K562 (cell line): Measurements from ENCODE around the gene HVCN1. TPM values are rescaled to one million over a fixed set of nuclear protein-coding genes. Genes with fewer than 3 reads are reported as not detected.

Experiments
- BHLHE40 ChIP-seq: IDR thresholded peaks from 2 replicates; pipeline ENCODE4 v1.6.1; 2011; ENCODE audit warnings: low read length, improper control_type of control experiment
- FOXJ3 ChIP-seq: sonication (generic); formaldehyde crosslinking; IDR thresholded peaks from 2 replicates; pipeline ENCODE4 v1.4.0; 2020; ENCODE audit warnings: mild to moderate bottlenecking, missing genetic modification reagents
- MAX ChIP-seq: sonication (generic); formaldehyde crosslinking; IDR thresholded peaks from 2 replicates; pipeline ENCODE4 v1.9.0; 2022; ENCODE audit warnings: mild to moderate bottlenecking, missing genetic modification reagents
- ZBTB11 ChIP-seq, 3 experiments: fragments of 200-800 bp in 1 of 3; fragments of 250-450 bp in 1 of 3; fragments of 450-650 bp in 1 of 3; sonication (Bioruptor Pico) in 1 of 3; sonication (Bioruptor generic) in 1 of 3; formaldehyde crosslinking in 1 of 3; IDR thresholded peaks; 2 replicates each; pipeline versions ENCODE4 v1.6.1 to v1.8.0; 2016 to 2022; ENCODE audit warnings: mild to moderate bottlenecking in 2 of 3, missing genetic modification characterization in 2 of 3, missing compliant biosample characterization in 1 of 3, moderate library complexity in 1 of 3
- ZNF121 ChIP-seq: sonication (generic); formaldehyde crosslinking; conservative IDR thresholded peaks from 2 replicates; pipeline ENCODE4 v1.8.0; 2022; ENCODE audit warnings: missing genetic modification reagents
- ZNF280B ChIP-seq: fragments of 250-450 bp; sonication (Bioruptor Pico); IDR thresholded peaks from 2 replicates; pipeline ENCODE4 v1.5.1; 2021; ENCODE audit warnings: mild to moderate bottlenecking
- polyA plus RNA-seq, 8 experiments: library from polyadenylated mRNA; depleted of rRNA in 4 of 8; stranded (reverse) in 5 of 8; unstranded in 3 of 8; fragments of >200 nt; fragmentation: Nextera tagmentation in 2 of 8; fragmentation: Illumina TruSeq in 1 of 8; extraction: Ambion mirVana in 2 of 8; extraction: Trizol in 1 of 8; gene quantifications; 2 replicates each; pipeline versions ENCODE4 v1.2.1 to v1.2.3, GENCODE V29; 2011 to 2014; ENCODE audit warnings: inconsistent platforms in 1 of 8, missing spikeins in 1 of 8
- total RNA-seq, 7 experiments: library from RNA; depleted of rRNA in 6 of 7; stranded (reverse); fragments of >200 nt in 6 of 7; fragmentation: Illumina TruSeq in 2 of 7; extraction: Trizol in 2 of 7; gene quantifications; 2 replicates each; pipeline versions ENCODE4 v1.2.1 to v1.2.3, GENCODE V29; 2011 to 2021; ENCODE audit warnings: low replicate concordance in 1 of 7

Gene HVCN1
- total and polyA plus RNA-seq, 9 of the 15 experiments (the other 6 are each of a cell fraction or from before 2014, with no cell fraction given) = 0.21 to 1.4 (median 0.74) TPM

DNA sequence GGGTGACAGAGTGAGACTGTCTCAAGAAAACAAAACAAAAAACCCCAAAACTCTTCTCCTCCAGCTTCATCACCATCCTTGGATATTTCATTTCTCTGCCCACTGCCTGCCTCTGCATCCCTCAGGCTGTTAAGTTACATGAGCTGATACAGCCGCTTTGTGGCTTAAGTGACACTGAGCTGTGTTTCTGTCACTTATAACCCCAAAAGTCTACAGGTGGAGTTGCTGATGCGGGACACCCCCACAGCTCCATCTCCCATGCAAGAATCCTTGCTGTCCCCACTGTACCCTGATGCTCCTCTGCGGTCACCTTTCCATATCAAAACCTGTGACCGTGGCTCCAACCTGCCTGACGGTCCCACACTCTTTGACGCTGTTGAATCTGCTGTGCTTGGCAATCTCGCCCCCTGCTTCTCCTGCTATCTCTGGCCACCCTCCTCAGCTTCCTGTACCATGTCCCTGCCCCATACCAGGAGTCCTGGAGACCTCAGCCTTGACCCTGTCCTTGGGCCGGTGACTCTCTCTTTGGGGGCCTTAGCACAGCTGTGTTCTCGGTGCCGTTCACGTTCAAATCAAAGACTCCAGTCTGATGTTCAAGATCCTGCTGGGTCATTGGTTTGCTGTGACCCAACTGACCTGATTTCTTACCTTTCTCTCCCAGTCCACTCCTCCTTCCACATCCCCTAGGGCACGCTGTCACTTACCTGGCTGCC lies 20.3 kb downstream of the HVCN1 start (continued):
- TF ChIP-seq ZNF280B (CRISPR knock-in tag) (no peak), MAX (no peak), ZNF121 (CRISPR knock-in tag) (no peak), BHLHE40 (no peak), ZBTB11 (CRISPR knock-in tag; IDR thresholded peaks at IDR 0.05) (no peak), FOXJ3 (CRISPR knock-in tag) (no peak)
- TF ChIP-seq, all 486 proteins: peak for 0
